ENCODE results near the gene ZNF805.

DNA sequence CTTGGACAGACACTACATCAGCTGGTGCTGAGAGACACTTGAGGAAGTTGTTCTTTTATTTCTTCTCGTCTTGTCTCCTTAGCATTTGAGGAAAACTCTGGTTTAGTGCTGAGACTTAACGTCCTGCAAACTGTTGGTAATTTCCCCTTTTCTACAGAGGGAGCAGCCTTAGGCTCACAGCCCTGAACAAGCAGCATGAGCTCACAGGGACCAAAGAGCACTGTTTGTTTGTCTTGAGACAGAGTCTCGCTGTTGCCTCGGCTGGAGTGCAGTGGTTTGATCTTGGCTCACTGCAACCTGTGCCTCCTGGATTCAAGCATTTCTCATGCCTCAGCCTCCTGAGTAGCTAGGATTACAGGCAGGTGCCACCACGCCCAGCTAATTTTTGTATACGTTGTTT lies 5.5 kb downstream of the ZNF805 start:
- TF ChIP-seq, protein P1, sequence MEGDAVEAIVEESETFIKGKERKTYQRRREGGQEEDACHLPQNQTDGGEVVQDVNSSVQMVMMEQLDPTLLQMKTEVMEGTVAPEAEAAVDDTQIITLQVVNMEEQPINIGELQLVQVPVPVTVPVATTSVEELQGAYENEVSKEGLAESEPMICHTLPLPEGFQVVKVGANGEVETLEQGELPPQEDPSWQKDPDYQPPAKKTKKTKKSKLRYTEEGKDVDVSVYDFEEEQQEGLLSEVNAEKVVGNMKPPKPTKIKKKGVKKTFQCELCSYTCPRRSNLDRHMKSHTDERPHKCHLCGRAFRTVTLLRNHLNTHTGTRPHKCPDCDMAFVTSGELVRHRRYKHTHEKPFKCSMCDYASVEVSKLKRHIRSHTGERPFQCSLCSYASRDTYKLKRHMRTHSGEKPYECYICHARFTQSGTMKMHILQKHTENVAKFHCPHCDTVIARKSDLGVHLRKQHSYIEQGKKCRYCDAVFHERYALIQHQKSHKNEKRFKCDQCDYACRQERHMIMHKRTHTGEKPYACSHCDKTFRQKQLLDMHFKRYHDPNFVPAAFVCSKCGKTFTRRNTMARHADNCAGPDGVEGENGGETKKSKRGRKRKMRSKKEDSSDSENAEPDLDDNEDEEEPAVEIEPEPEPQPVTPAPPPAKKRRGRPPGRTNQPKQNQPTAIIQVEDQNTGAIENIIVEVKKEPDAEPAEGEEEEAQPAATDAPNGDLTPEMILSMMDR (IDR thresholded peaks at IDR 0.05): no peak
- no peak for TF ChIP-seq POLR2A (IDR thresholded peaks at IDR 0.05)

Measured in vagina (tissue), 2 donors.